ENCODE results near the gene CDK6.

- TF ChIP-seq FOXK2 (IDR thresholded peaks at IDR 0.05), result no peak
- TF ChIP-seq FOXA1 (IDR thresholded peaks at IDR 0.05), result no peak
- TF ChIP-seq L3MBTL2 (conservative IDR thresholded peaks at IDR 0.05), result no peak
- TF ChIP-seq ARNT (IDR thresholded peaks at IDR 0.05), result no peak
- TF ChIP-seq NFRKB (IDR thresholded peaks at IDR 0.05), result no peak
- TF ChIP-seq BHLHE40 (IDR thresholded peaks at IDR 0.05; ENCODE audit: borderline replicate concordance), result no peak
- TF ChIP-seq HDGF (IDR thresholded peaks at IDR 0.05; ENCODE audit: borderline replicate concordance), result no peak
- no peak for TF ChIP-seq LEF1 (IDR thresholded peaks at IDR 0.05; ENCODE audit: borderline replicate concordance)
- TF ChIP-seq ZNF384 (IDR thresholded peaks at IDR 0.05), result no peak
- TF ChIP-seq FOXM1 (IDR thresholded peaks at IDR 0.05; ENCODE audit: borderline replicate concordance), result no peak
- TF ChIP-seq, protein P1, sequence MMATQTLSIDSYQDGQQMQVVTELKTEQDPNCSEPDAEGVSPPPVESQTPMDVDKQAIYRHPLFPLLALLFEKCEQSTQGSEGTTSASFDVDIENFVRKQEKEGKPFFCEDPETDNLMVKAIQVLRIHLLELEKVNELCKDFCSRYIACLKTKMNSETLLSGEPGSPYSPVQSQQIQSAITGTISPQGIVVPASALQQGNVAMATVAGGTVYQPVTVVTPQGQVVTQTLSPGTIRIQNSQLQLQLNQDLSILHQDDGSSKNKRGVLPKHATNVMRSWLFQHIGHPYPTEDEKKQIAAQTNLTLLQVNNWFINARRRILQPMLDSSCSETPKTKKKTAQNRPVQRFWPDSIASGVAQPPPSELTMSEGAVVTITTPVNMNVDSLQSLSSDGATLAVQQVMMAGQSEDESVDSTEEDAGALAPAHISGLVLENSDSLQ (IDR thresholded peaks at IDR 0.05), result no peak
- TF ChIP-seq ELF4 (IDR thresholded peaks at IDR 0.05), result no peak
- no peak for TF ChIP-seq TARDBP (IDR thresholded peaks at IDR 0.05)
These were observed 38.8 kb upstream of the CDK6 start for GRCh38 chr7:92875173-92875572.
